Activated CD8-positive, alpha-beta memory T cell treated with anti-CD3 and anti-CD28 coated beads, Interleukin-2, amount 10 ng/mL, durations not matched to agents 7 days and 5 days (primary cell): ENCODE results near the gene HDAC9. TPM values are rescaled to one million over a fixed set of nuclear protein-coding genes. Genes with fewer than 3 reads are reported as not detected.

ENCODE experiments used
- ATAC-seq: fragments of 150-1000 bp; cut with Tn5 transposase; one replicate; pipeline ENCODE4 v1.10.0; 2021; ENCODE audit warnings: moderate library complexity
- CTCF ChIA-PET: fragments of 350-600 bp; sonication (Branson Sonifier 250); formaldehyde crosslinking; loops from one replicate; lab custom pipeline; 2021; ENCODE audit warnings: antibody characterized with exemption; lab: Charles Lee
- DNase-seq: peaks from one replicate; pipeline ENCODE4 v3.0.0-alpha.2; 2020
- H3K27ac Mint-ChIP-seq: one replicate; pipeline ENCODE4 v1.8.0; 2021; ENCODE audit warnings: mild to moderate bottlenecking, mixed read lengths
- H3K27me3 Mint-ChIP-seq: one replicate; pipeline ENCODE4 v1.8.0; 2021; ENCODE audit warnings: mixed read lengths
- H3K36me3 Mint-ChIP-seq: one replicate; pipeline ENCODE4 v1.8.0; 2021; ENCODE audit warnings: mild to moderate bottlenecking, mixed read lengths
- H3K4me1 Mint-ChIP-seq: one replicate; pipeline ENCODE4 v1.8.0; 2021; ENCODE audit warnings: mixed read lengths
- H3K4me3 Mint-ChIP-seq: one replicate; pipeline ENCODE4 v1.8.0; 2021; ENCODE audit warnings: mild to moderate bottlenecking, moderate library complexity, mixed read lengths
- H3K9me3 Mint-ChIP-seq: one replicate; pipeline ENCODE4 v1.8.0; 2022; ENCODE audit warnings: low read depth, mixed read lengths
- total RNA-seq, 2 experiments: library from RNA; stranded (reverse); gene quantifications; one replicate each; pipeline ENCODE4 v1.2.3, GENCODE V29; 2021

HDAC9 gene
- total RNA-seq, 2 experiments from 2014 or later: 0.91 to 2.9 TPM

DNA sequence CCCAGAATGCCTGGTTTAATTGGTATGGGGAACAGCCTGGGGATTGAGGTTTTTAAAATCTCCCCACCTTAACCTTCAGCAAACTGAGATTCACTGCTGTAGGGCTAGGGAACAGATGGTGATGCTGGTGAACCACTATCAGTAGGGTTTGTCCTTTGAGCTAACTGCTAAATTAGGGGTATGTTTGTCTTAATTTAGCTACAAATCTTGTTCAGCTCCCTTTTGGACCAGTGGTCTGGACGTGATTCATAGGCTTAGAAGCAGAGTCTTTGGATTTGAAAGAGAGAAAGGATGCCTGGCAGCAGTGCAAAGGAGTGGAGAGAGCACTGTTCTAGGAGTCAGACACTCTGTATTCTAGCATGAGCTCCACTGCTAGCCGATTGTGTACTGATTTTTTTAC is 2.8 kb downstream of the HDAC9 start:
- H3K4me3 Mint-ChIP-seq: no peak overlapping the region
- H3K27ac Mint-ChIP-seq: no peak overlapping the region
- ATAC-seq (no peak), DNase-seq (no peak)
- H3K36me3 Mint-ChIP-seq: no peaks in the 10 kb centered on the region
- CTCF ChIA-PET: no interaction called here
- peaks cover 13% of the 10 kb centered on the region for H3K4me1 Mint-ChIP-seq
- peaks cover 2% of the 10 kb centered on the region for H3K9me3 Mint-ChIP-seq
- H3K27me3 Mint-ChIP-seq: no peaks in the 10 kb centered on the region

DNA sequence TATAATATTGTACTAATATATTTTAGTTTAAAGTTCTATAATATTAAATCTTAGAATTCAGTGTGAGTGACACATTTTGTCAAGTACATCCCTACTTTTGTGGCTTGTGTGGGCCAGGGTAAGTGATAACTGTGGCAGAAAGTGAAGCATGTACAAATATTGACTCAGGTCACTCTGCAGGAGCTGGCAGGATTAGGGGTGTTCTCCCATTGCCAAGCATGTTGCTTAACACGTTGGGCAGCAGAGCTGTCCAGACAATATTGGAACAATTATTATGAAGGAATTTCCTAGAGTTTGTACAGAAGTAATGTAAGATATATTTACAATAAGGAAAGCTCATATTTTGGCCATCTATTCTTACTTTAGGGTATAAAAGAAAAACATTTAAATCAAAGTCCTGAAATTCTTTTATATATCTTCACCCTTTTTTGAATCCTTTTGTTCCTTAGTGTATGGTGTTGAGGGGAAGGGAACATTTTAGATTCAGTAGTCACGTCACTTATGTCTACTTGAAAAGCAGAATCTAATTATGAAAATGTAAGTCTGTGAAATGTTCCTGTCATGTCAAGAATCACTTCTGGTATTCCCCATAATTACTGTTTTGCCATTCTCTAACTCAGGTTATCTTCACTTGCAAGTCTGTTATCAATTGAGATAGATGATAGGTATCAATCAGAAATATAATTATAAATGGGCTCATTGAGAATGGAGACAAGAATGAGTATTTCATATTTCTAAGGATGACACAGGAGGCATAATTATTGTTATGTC is 4.0 kb downstream of the HDAC9 start:
- DNase-seq (no peak), ATAC-seq (no peak)
- H3K4me3 Mint-ChIP-seq: no peak overlapping the region
- no peak overlapping the region for H3K27ac Mint-ChIP-seq
- H3K36me3 Mint-ChIP-seq: no peaks in the 10 kb centered on the region
- CTCF ChIA-PET: no interaction called here
- no peaks in the 10 kb centered on the region for H3K9me3 Mint-ChIP-seq
- H3K27me3 Mint-ChIP-seq: no peaks in the 10 kb centered on the region
- peaks cover 13% of the 10 kb centered on the region for H3K4me1 Mint-ChIP-seq

DNA sequence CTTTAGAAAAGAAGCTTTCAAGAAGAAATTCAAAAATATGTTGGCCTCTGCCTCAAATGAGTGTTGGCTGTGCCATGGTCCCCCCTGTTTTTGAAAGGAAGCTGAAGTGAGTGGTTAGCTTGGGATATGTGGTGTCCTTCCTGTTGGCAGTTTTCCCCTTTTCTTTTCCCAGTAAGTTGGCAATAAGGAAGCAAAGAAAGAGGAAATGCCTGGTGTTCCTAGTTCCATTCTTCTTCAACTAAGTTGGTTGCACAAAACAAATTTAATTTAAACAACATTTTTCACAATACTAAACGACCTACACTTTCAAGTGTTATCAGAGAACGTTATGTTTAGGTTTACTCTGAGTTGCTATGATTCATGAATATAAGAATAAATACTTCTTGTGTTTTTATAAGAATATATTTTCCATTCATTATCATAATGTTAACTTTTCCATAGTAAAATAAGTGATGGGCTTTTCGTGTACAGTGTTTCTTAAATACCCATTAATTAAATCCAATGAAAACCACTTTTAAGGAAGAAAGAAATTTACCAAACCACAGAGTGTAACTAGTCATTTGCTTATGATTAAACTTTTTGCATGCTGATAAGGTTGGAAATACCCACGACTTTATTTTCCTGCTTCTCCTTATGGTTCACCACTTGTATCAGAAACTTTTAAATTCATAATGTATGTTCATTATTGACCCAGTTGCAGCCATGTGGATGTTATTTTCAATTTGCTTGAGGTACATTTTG is 7.7 kb downstream of the HDAC9 start:
- H3K9me3 Mint-ChIP-seq: no peaks in the 10 kb centered on the region
- DNase-seq (no peak), ATAC-seq (no peak)
- H3K4me3 Mint-ChIP-seq: no peak overlapping the region
- CTCF ChIA-PET: interaction anchor here (1.4 kb wide), 1 partner anchor 163 kb away, joined by 4 read pairs; no protein-coding TSS in a partner anchor
- H3K36me3 Mint-ChIP-seq: no peaks in the 10 kb centered on the region
- H3K27me3 Mint-ChIP-seq: no peaks in the 10 kb centered on the region
- H3K27ac Mint-ChIP-seq: no peak overlapping the region
- peaks cover 9% of the 10 kb centered on the region for H3K4me1 Mint-ChIP-seq

DNA sequence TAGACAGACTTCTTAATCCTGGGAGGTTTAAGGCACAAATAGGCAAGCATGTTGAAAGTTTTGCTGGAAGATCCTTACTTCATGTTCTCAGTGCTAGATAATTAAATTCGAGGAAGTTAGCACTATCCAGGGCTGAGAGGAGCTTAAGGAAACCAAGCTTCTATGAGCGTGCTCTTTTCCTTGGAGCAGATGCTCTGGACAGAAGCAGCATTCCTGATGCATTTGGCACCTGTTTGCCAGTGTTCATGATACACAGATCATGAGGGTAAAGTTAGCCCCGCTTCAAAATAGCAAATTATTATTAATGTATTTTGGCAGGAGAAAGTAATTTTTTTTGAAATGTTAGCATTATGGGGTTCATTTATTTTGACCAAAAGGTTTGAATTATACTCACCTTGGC is 9.4 kb downstream of the HDAC9 start:
- ATAC-seq: no peak
- Mint-ChIP-seq H3K4me1 (peaks cover 23% of the 10 kb centered on the region), H3K27me3 (no peaks in the 10 kb centered on the region), H3K36me3 (peaks cover 1% of the 10 kb centered on the region), H3K27ac (no peak overlapping the region), H3K4me3 (no peak overlapping the region), H3K9me3 (no peaks in the 10 kb centered on the region)
- CTCF ChIA-PET: interaction anchor here (1.5 kb wide), 1 partner anchor 9 kb away, joined by 3 read pairs; no protein-coding TSS in a partner anchor
- no peak for DNase-seq

DNA sequence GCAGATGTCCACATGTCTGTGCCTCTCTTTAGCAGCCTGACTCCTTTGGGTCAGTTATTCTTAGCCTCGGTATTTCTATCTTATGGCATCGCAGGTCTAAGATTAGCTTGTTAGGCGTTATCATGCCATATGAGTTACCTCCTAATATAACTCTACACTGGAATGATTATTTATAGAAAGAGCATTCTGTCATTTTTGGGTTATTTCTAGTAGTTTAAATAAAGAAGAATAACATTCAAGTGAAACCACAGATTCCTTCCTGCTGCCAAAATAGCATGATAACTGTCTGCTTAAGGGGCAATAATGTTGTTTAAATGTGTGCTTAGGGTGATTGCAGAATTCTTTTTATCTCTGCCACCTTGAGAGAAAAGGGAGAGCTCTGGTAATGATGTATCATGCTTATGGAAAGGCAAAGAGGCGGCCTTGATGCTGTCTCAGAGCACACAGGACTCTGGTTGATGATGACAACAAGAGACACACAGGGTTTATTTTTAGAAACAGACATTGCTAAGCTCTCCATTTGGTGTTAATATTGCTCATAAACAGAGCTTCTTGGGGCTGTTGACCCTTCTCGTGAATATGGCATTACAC is 10.4 kb downstream of the HDAC9 start:
- no peaks in the 10 kb centered on the region for H3K9me3 Mint-ChIP-seq
- DNase-seq (no peak), ATAC-seq (peak; percentile 54)
- CTCF ChIA-PET: interaction anchor here (0.6 to 1.5 kb wide), 3 partner anchors 10 to 153 kb away, joined by 3 read pairs; no protein-coding TSS in a partner anchor
- H3K27me3 Mint-ChIP-seq: no peaks in the 10 kb centered on the region
- H3K4me3 Mint-ChIP-seq: no peak overlapping the region
- peaks cover 1% of the 10 kb centered on the region for H3K36me3 Mint-ChIP-seq
- peak overlapping the region; percentile 17 for H3K27ac Mint-ChIP-seq
- peaks cover 23% of the 10 kb centered on the region for H3K4me1 Mint-ChIP-seq

DNA sequence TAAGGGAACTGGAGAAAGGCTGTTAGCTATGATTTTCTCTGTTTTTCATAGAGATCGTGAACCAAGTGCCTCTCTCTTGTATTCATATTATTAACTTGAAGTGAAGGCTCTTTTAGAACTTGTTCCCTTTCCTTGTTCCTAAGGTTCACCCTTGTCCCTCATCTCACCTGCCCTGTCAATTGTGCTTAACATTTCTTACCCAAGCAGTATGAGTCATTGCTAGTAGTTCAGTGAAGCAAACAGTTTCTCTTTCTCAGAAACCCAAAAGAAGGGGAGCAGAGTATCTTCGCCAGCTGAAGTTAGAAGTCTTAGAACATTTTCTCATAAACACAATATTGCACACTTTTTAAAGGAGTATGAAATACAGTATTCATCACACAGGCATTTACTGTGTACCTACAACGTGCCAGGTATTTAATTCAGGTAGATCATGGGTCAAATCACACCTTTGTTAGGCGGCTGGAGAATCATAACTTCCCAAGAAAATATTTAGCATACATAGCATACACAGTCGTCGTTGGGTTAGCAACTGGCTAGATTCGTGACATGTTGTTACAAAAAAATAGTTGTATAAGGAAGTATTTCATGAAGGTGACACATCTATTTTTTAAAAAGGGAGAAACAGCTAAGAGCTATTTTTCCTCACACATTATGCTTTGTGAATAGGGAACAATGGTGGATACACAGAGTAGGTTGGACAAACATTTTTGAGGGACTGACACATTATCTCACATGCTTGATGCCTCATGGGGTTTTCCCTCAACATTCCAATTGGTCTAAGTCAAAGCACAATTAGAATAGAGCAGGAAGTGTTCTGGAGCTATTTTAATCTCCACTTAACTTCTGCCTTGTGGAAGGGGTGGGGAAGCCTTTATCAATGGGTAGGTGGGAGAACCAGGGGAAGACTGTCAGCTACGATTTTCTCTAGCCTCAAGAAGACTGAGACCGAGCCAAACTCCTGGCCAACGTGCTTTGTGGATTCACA is 13.2 kb downstream of the HDAC9 start:
- Mint-ChIP-seq H3K4me1 (peaks cover 23% of the 10 kb centered on the region), H3K27ac (peak overlapping the region; percentile 78), H3K4me3 (peak overlapping the region; percentile 48), H3K36me3 (peaks cover 1% of the 10 kb centered on the region), H3K9me3 (no peaks in the 10 kb centered on the region), H3K27me3 (no peaks in the 10 kb centered on the region)
- DNase-seq (no peak), ATAC-seq (peak; percentile 67)
- CTCF ChIA-PET: interaction anchor here (0.8 kb wide), 2 partner anchors 13 kb away, joined by 3 read pairs; partner anchors contain the start of gene HDAC9

DNA sequence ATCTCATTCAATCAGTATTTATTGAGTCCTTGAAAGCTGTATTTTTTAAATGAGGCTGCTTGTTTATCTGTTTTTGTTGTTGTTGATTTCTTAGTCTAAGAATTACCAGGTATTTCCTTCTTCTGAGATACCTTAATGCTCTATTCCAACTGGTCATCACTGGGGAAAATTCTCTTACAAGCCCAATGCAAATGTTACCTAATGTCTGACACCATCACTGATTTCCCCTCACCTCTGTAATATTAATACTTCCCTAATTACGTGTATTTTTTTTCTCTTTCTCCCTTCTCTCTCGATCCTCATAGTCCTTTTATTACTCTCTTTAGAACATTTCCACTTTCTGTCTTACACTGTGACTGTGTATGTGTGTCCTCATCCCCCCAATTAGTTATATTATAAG is 13.9 kb downstream of the HDAC9 start:
- peaks cover 23% of the 10 kb centered on the region for H3K4me1 Mint-ChIP-seq
- ATAC-seq: no peak
- peaks cover 1% of the 10 kb centered on the region for H3K36me3 Mint-ChIP-seq
- H3K9me3 Mint-ChIP-seq: no peaks in the 10 kb centered on the region
- DNase-seq: no peak
- CTCF ChIA-PET: interaction anchor here (0.8 kb wide), 1 partner anchor 13 kb away, joined by 3 read pairs; no protein-coding TSS in a partner anchor
- peak overlapping the region; percentile 48 for H3K4me3 Mint-ChIP-seq
- no peaks in the 10 kb centered on the region for H3K27me3 Mint-ChIP-seq
- H3K27ac Mint-ChIP-seq: peak overlapping the region; percentile 78

DNA sequence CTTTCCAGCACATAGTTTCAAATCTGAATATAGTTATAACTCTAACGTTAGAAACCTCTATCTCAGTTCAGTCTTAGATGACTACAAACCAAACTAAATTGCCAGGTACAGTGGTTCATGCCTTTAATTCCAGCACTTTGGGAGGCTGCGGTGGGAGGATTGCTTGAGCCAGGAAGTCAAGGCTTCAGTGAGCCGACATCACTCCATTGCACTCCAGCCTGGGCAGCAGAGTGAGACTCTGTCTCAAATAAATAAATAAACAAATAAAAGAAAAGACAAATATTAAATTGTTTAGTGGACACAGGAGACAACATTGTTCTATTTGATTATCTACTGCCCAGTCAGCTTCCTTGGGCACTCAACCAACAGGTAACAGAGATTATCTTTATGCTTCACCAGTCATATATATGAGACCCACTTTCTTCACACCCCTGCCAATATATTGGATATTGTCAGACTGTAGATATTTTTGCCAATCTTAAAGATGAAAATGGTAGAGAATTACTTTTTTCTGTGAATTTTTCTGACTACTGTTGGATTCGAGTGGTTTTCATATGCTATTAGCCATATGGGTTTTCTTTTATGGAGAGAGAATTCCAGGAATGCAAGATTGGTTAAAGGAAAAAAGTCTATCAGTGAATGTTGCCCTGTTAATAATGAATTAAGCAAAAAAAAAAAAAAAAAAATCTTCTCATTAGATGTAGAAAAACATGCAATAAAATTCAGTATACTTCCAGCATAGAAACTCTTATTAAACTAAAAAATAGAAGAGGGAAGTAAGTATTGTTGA is 16.0 kb downstream of the HDAC9 start:
- no peak for ATAC-seq
- H3K9me3 Mint-ChIP-seq: no peaks in the 10 kb centered on the region

DNA sequence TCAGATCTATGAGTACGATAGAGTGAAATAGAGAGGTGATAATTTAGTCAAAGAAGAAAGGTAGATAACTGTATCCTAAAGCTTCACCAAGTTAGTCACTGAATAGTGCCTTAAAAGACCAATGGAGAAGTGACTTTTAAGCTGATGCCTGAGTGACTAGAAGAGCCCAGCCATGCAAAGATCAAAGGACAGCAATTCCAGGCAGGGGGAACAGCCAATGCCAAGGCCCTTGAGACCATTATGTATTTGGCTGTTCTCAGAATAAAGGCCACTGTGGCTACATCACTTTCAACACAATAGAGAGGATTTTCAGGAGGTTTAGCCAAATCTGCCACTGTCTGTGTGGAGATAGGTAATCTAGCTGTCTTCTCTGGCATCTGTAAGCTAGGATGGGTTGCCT is 17.8 kb downstream of the HDAC9 start:
- Mint-ChIP-seq H3K4me1 (peaks cover 14% of the 10 kb centered on the region), H3K27ac (no peak overlapping the region), H3K27me3 (no peaks in the 10 kb centered on the region), H3K36me3 (peaks cover 1% of the 10 kb centered on the region), H3K9me3 (no peaks in the 10 kb centered on the region), H3K4me3 (no peak overlapping the region)
- DNase-seq (no peak), ATAC-seq (no peak)
- CTCF ChIA-PET: no interaction called here

More for the DNA sequence above, 16.0 kb downstream of the HDAC9 start:
- CTCF ChIA-PET: no interaction called here
- DNase-seq: no peak
- Mint-ChIP-seq H3K4me1 (peaks cover 21% of the 10 kb centered on the region), H3K27ac (no peak overlapping the region), H3K36me3 (peaks cover 1% of the 10 kb centered on the region), H3K27me3 (no peaks in the 10 kb centered on the region), H3K4me3 (no peak overlapping the region)

DNA sequence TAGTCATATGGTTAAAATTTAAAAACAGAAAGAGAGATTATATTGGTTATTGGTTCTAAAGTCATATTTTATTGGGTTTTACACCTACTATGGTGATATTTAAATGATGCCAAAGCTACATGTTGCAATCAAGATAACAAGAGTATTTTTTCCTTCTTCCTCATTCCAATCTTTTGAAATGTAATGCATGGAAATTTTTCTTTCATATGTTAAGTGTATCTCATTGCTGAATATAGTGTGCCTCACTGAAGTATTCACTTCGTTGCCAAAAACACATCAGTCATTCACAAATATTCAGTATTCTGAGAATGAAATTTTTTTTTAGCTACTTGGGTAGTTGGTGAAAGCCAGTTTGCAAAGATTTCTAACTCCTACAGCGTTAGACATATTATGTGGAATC is 19.5 kb downstream of the HDAC9 start:
- CTCF ChIA-PET: no interaction called here
- no peak overlapping the region for H3K4me3 Mint-ChIP-seq
- H3K27me3 Mint-ChIP-seq: no peaks in the 10 kb centered on the region
- no peaks in the 10 kb centered on the region for H3K9me3 Mint-ChIP-seq
- no peak for ATAC-seq
- no peaks in the 10 kb centered on the region for H3K36me3 Mint-ChIP-seq
- no peak overlapping the region for H3K27ac Mint-ChIP-seq
- no peaks in the 10 kb centered on the region for H3K4me1 Mint-ChIP-seq
- no peak for DNase-seq

DNA sequence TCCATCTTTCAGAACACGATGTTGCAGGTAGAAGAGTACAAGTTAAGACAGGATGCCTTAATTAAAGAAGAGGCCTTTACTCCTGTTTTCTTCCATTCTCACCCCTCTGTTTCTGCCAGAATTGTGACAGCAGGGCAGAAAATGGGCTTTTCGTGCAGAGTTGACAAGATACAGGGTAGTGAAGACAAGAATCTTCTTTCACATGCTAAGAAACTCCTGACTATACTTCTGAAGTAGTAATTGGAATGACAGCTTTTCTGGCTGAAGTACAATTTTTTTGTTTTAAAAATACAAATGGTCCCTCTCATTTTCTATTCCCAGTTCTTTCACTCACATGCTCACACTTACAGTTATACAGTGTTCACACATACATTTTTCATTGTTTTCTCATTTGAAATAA is 22.1 kb downstream of the HDAC9 start:
- no peak overlapping the region for H3K4me3 Mint-ChIP-seq
- ATAC-seq: no peak
- H3K4me1 Mint-ChIP-seq: peaks cover 9% of the 10 kb centered on the region
- CTCF ChIA-PET: no interaction called here
- DNase-seq: no peak
- H3K27ac Mint-ChIP-seq: no peak overlapping the region
- H3K9me3 Mint-ChIP-seq: no peaks in the 10 kb centered on the region
- no peaks in the 10 kb centered on the region for H3K27me3 Mint-ChIP-seq
- no peaks in the 10 kb centered on the region for H3K36me3 Mint-ChIP-seq

DNA sequence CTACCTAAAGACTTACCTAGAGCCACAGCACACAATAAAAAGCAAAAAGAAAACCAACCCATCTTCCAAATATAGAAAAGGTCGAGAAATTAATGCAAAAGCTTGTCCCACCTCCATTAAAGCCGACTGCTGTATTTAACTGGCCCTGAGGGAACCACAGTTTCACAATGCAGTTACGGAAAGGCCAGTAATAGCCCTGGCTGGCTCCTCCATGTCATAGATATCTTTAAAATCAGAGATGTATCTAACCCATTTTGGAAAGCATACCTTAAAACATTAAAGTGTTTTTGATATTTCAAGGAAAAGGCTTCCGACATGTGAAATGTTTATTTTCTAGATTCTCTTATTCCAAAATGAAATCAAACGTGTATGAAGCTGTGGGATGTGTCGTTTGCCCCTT is 23.0 kb downstream of the HDAC9 start:
- CTCF ChIA-PET: no interaction called here
- Mint-ChIP-seq H3K27ac (no peak overlapping the region), H3K4me1 (peaks cover 9% of the 10 kb centered on the region), H3K36me3 (no peaks in the 10 kb centered on the region), H3K27me3 (no peaks in the 10 kb centered on the region), H3K4me3 (no peak overlapping the region), H3K9me3 (no peaks in the 10 kb centered on the region)
- ATAC-seq (no peak), DNase-seq (no peak)
